DMS53 treated with DMSO at 0.1 percent for 48 hours (cell line): Measurements from ENCODE around the gene RBM39.
"Not testable (repeated sequence)": the region's sequence is repeated elsewhere in the genome, so short reads cannot be mapped to it uniquely, and the experiment has no call there.

Experiments
- DNase-seq: peaks from one replicate; lab custom pipeline; 2025; ENCODE audit not compliant: unreplicated experiment; lab: John Stamatoyannopoulos, UW

The RBM39 gene

DNA sequence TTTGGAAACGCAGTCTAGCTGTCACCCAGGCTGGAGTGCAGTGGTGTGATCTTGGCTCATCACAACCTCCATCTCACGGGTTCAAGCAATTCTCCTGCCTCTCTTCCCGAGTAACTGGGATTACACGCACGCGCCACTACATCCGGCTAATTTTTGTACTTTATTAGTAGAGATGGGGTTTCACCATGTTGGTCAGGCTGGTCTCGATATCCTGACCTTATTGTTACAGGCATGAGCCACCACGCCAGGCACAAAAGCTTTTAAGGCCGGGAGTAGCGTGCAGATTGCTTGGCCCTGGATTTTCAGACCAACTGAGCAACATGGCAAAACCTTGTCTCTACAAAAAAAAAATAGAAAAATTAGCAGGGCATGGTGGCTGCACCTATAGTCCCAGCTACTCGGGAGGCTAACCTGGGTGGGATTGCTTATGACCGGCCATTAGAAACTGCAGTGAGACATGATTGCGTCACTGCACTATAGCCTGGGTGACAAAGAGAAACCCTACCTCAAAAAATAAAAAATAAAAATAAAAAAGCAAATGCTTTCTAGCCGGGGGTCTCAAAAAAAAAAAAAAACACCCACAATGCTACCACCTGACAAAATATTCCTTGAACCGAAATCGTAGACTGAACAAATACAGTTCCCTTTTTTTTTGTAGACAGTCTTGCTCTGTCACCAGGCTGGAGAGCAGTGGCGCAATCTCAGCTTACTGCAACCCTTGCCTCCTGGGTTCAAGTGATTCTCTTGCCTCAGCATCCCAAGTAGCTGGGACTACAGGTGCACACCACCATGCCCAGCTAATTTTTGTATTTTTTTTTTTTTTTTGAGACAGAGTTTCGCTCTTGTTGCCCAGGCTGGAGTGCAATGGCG lies 15.0 kb downstream of the RBM39 start:
- DNase-seq, result no peak

DNA sequence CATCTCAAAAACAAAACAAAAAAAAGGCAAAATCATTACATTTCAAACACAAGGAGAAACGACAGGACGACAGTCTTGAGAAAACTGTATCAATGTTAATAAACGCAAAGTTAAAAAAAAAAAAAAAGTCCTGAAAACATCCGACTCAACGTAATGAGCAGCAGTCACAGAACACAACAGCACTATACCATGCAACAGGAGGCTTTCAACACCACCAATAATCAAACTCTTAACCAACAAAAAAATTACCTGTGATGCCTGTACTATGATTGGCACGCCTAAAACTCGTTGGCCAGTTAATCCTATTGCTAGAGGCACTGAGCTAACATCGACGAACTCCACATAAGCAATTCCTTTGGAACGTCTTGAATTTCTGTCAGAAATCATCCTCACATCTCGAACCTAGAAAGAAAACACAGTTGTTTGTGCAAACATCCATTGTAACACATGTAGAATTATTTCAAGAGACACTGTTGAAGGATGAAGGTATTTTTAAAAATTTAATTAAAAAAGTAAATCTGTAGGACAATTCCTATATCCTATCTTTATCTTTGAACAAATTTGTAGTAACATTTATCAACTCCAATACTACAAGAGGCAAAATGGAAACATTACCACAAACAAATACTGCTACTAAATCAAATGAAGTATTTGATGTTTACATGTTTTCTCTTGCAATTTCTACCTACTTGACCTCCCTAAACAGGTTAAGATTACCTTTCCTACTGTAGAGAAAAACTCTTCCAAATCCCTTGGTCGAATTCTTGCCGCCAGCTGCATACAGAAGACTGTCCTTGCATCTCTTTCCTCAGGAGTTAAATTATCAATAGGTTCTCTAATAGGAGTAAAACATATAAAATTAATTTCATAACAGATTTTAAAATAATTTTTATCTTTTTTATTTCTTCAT lies 17.5 kb downstream of the RBM39 start:
- DNase-seq, result no peak

DNA sequence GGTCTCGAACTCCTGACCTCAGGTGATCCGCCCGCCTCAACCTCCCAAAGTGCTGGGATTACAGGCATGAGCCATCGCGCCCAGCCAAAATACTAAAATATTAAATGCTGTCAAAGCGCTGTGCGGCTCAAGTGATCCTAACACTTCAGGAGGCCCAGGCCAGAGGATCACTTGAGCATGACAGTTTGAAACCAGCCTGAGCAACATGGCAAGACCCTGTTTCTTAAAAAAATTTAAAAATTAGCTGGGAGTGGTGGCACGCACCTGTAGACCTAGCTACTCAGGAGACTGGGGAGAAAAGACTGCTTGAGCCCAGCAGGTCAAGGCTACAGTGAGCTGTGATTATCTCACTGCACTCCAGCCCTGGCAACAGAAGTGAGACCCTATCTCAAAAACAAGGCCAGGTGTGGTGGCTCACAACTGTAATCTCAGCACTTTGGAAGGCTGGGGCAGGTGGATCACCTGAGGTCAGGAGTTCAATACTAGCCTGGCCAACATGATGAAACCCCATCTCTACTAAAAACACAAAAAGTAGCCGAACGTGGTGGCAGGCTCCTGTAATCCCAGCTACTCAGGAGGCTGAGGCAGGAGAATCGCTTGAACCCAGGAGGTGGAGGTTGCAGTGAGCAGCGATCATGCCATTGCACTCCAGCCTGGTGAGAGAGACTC lies 18.3 kb downstream of the RBM39 start:
- not testable (repeated sequence) for DNase-seq

DNA sequence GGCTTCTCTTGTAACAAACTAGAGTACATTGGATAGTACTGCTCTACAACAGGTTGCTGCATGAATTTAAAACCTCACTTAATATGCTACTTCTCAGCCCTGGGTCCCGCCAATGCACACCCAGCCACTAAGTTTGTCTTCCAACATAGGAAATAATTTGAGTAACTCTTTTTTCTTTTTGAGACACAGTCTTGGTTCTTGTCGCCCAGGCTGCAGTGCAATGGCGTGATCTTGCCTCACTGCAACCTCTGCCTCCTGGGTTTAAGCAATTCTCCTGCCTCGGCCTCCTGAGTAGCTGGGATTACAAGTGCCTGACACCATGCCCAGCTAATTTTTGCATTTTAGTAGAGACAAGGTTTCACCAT lies 18.8 kb downstream of the RBM39 start:
- DNase-seq, result not testable (repeated sequence)

DNA sequence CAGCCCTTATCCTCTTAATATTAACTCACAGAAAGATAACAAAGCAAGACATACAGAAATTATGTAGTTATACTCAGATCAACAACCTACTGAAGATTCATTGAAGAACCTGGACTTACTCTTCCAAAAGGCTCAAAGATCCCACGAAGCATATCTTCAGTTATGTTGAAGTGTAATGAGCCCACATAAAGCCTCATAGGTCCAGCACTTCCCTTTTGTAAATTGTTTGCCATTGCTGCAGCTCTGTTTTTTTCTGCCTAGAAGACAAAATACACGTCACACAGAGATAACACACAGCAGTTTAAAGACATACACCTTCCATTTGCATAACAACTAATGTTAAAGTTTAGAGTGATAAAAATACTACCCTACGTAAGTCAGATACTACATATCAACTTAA lies 20.4 kb downstream of the RBM39 start:
- no peak for DNase-seq

DNA sequence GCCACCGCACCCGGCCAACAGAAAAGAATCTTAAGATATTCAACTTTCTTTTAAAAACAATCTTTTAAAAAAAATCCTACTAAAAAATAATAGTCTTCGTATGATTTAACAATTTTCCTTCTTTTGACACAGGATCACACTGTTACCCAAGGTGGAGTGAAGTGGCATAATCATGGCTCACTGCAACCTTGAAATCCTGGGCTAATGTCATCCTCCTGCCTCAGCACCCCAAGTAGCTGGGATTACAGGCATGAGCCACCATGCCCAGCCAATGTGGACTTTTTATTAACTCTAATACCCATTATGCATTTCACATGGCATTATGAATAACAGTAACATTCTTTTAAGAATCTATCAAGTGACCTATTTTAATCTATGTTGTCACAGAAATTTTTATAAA lies 20.8 kb downstream of the RBM39 start:
- no peak for DNase-seq

DNA sequence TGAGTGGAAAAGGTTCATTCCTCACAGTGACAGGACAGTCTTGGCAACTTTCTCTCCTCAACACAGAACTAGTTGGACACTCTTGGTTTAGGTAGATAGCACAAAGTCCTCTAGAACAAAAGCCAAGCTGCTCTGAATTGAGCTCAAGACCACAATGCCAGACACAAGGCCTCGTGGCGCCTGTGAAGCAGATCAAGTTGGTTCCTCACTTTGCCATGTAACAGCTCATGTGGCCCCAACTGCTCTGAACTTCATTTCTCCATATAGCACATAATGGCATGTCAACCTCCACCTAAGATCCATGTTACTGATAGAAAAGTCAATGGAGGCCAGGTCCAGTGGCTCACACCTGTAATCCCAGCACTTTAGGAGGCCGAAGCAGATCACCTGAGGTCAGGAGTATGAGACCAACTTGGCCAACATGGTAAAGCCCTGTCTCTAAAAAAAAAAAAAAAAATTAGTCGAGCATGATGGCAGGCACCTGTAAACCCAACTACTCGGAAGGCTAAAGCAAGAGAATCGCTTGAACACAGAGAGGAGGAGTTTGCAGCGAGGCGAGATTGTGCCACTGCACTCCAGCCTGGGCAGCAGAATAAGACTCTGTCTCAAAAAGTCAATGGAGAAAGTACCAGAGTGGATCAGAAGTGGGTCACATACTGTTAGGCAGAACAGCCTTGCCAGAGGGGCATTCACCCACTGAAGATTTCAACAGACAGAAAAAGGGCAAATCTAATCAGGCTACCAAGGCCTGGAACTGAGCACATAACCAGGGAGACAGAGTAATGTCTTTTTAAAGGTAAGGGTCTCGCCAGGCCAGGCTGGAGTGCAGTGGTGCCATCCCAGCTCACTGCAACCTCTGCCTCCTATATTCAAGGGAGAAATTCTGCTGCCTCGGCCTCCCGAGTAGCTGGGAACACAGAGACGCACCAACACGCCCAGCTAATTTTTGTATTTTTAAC lies 21.6 kb downstream of the RBM39 start:
- DNase-seq, result no peak

DNA sequence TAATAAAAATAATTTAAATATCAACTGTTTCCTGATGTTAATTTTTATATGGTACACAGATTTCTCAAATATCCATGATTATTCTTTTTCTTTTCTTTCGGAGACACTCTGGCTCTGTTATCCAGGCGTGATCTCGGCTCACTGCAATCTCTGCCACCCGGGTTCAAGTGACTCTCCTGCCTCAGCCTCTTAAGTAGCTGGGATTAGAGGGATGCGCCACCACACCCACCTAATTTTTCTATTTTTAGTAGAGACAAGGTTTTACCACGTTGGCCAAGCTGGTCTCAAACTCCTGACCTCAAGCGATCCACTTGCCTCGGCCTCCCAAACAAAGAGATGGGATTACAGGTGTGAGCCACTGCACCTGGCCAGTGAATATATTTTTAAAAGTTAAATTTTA lies 22.3 kb downstream of the RBM39 start:
- no peak for DNase-seq

DNA sequence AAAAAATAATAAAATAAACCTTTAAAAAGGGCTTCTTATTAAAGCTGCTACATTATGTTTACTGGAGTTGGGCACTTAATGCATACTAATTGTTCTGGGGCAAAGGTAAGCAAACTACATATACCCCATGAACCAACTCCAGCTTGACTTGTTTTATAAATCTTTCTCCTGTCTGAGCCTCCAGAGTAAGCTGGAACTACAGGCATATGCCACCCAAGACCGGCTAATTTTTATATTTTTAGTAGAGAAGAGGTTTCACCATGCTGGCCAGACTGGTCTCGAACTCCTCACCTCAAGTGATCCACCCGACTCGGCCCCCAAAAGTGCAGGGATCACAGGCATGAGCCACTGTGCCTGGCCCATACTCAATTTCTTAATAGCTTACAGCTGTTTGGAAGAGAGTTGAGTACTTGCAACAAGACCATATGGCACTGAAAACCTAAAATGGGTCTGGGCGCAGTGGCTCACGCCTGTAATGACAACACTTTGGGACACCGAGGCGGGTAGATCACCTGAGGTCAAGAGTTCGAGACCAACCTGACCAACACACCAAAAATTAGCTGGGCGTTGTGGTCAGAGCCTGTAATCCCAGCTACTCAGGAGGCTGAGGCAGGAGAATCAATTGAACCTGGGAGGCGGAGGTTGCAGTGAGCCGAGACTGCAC lies 23.0 kb downstream of the RBM39 start:
- no peak for DNase-seq

DNA sequence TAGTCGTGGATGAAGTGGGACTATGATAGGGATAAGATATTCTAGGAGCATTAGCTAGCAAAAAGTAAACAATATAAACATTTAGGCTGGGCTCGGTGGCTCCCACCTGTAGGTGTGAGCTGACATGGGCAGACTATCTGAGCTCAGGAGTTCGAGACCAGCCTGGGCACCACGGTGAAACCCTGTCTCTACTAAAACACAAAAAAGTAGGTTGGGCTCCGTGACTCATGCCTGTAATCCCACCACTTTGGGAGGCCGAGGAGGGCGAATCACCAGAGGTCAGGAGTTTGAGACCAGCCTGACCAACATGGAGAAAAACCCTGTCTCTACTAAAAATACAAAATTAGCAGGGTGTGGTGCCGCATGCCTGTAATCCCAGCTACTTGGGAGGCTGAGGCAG lies 23.7 kb downstream of the RBM39 start:
- not testable (repeated sequence) for DNase-seq

DNA sequence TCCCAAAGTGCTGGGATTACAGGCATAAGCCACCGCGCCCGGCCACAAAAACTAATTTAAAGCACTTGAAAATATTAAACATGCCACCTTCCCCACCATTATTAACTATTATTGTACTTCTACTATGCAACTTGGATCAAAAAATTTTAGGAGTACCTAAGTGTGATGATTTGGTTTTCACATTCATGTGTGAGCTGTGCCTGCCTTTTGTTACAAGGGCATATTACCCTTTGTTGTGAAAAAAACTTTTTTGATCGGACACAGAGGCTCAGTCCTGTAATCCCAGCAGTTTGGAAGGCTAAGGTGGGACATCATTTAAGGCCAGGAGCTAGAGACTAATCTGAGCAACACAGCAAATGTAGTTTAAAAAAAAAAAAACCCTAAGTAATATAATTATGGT lies 25.7 kb downstream of the RBM39 start:
- no peak for DNase-seq

DNA sequence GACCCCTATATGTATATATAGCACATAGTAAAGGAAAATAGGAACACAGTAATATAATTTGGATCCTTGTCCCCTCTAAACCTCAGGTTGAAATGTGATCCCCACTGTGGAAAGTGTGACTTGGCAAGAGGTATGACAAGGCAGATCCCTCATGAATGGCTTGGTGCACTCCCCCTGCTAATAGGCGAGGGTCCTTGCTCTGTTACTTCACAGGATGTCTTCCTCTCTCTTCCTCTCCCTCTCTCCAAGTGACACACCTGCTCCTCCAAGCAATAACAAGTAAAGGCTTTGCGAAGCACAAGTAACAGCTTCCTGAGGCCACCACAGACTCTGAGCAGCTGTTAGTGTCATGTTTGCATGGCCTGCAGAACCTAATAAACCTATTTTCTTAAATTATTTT lies 26.4 kb downstream of the RBM39 start:
- no peak for DNase-seq

DNA sequence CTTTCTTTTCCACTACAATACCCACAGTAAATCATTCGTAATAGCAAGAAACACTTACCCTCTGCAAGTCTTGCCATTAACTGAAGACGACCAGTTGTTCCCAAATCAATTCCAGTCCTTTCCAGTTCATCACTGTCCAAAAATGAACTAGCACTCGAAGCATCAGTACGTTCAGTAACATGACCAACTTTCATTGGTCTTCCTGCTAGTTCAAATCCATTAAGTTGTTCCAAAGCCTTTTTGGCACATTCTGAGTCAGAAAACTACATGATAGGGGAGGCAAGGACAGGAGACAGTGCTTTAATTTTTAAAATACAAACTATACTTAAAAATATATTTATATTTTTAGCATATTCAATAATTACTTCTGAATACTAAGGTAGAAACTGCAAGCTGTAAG lies 27.9 kb downstream of the RBM39 start:
- DNase-seq, result no peak

DNA sequence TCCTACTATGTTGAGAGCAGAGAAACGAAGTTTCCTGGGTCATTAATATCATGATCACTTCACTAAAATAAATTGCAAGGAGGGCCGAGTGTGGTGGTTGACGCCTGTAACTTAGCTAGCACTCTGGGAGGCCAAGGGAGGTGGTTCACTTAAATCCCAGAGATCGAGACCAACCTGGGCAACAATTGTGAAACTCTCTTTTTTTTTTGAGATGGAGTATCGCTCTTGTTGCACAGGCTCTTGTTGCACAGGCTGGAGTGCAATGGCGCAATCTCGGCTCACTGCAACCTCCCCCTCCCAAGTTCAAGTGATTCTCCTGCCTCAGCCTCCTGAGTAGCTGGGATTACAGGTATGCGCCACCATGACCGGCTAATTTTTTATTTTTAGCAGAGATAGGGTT lies 28.9 kb downstream of the RBM39 start:
- DNase-seq, result not testable (repeated sequence)

DNA sequence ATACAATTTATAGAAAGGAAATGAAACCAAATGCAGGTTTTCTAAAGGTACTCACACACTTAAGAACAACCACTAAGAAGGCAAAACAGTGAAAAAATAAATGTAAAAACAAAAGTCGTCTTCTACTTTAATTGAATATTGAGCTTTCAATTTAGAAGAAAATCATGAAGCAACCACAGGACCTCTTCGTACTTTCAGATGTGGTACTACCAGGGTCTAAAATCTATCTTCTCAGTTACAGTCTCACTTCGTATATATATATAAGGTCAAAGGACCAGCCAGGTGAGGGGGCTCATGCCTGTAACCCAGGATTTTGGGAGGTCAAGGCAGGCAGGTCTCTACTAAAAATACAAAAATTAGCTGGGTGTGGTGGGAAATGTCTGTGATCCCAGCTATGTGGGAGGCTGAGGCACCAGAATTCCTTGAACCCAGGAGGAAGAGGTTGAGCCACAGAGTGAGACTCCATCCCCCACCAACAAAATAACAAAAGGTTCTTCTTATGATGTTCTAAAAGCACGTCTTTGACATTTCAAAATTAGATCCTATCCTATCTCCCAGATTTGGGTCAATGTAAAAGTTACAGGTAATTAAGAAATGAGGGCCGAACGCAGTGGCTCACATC lies 30.4 kb downstream of the RBM39 start:
- no peak for DNase-seq

DNA sequence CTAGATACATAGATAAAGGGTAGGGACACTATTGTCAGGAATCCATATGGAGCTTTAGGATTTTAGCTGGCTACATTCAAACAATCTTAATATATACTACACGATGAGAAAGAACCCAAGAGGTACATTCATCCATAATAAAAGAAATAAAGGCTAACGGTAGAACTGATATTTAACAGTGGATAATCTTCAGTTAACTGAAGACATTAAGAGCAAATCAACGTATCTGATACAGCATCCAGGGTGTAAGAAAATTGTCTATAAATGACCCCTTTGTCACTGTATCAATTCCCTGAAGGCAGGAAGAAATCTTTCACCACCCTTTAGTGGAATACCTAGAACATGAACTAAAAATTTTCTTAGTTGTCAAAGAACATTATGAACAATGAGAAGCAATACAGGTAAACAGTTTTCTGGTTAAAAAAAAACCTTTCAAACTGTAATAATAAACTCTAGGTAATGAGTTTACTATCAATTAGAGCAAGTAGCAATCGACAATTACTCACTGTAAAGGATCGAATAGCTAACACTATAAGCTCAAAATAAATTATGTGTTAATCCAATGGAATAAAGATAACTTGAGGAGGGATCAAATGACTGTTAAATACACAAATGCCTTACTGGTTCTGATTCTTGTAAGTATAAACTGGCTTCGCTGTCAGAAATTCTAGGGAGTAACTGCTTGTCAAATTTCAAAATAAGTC lies 31.0 kb downstream of the RBM39 start:
- no peak for DNase-seq

DNA sequence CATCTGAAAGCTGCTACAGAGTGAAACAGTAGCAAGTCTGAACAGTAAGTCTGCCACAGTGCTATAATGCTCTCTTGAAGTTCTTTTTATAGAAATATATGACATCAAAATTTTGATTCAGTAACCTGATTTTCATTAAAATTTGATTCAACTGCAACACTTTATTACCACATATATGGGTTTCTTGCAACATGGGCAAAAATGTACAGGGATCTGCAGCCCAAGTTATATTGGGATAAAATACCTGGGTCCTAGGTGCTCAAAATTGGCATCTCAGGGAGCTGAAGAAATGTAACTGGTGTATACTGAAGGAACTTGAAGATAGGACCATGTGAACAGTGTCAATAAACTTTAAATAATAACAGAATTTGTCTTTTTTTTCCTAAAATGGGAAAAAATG lies 32.0 kb downstream of the RBM39 start:
- DNase-seq, result no peak

DNA sequence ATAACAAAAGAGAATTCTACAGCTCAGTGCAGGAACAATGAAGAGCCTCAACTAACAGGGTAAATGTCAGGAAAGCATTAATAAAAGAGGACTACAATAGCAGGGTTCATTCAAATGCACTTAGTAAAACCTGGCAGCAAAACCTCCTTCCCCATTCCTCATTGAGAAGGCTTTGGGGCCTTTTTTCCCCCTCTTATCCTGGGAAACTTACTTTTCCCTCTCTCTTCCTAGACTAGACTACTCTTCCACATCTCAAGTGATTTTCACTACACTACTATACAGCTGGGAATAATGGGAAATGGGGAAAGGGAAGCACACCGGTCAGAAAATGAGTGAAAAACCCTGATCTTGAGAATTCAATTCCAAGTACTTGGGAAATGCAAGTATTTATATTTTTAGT lies 32.8 kb downstream of the RBM39 start:
- no peak for DNase-seq

DNA sequence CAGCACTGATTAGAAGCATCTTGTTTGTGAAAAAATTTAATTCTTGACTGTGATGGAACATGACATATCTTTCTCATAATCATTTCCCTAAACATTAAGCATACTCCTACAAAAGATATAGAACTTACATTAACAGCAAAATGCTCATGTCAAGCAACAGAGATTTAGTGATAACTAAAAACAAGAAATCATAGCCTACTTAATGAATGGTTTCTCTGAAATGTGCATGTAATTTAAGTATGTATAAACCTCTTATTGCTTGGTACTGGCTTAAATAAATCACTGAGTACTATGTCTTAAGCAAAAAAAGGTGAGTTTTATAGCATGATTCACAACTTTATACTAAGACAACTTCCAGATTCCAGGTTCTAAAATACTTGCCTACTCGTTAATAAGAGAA lies 33.6 kb downstream of the RBM39 start:
- no peak for DNase-seq
